Endothelial cell of umbilical vein (primary cell): ENCODE measurements around the gene CLIP4. TPM values are rescaled to one million over a fixed set of nuclear protein-coding genes. Genes with fewer than 3 reads are reported as not detected.

Experiments used
- BruUV-seq: library from RNA; stranded (reverse); fragments of 400-500 nt; replicated peaks from 2 replicates; lab custom pipeline; 2021; lab: Mats Ljungman, UMichigan
- CTCF ChIA-PET: fragments of 300-600, 350-600 bp; sonication (Branson Sonifier 250); formaldehyde crosslinking; loops from one replicate; lab custom pipeline; 2021; ENCODE audit warnings: antibody characterized with exemption, inconsistent platforms; lab: Charles Lee
- POLR2A ChIA-PET: fragments of 300-600, 350-600 bp; sonication (Branson Sonifier 250); formaldehyde crosslinking; loops from one replicate; lab custom pipeline; 2021; ENCODE audit warnings: antibody characterized with exemption, inconsistent platforms; lab: Charles Lee
- DNase-seq: peaks from one replicate; pipeline ENCODE4 v3.0.0-alpha.2; 2011; ENCODE audit warnings: low read depth, low spot score
- FAIRE-seq: peaks from 2 replicates; lab custom pipeline; 2011; peaks lifted over from hg19 to GRCh38; lab: Jason Lieb, UNC
- H2AFZ ChIP-seq: 2 replicates; pipeline ENCODE4 v1.6.0; 2012; ENCODE audit warnings: low read depth, low read length, control low read depth, inconsistent platforms
- H3K27ac ChIP-seq: 2 replicates; pipeline ENCODE4 v1.5.1; 2011; ENCODE audit warnings: low read depth, mild to moderate bottlenecking, control low read depth, low read length, moderate library complexity; ENCODE audit not compliant: insufficient read depth
- H3K27me3 ChIP-seq, 2 experiments: 2 replicates each; pipeline versions ENCODE4 v1.6.0 to v1.6.1; 2011; ENCODE audit warnings: low read length in 2 of 2, mixed read lengths in 1 of 2; ENCODE audit not compliant: control insufficient read depth in 2 of 2, insufficient read depth in 2 of 2
- H3K36me3 ChIP-seq, 2 experiments: 2 replicates in 1 of 2; 3 replicates in 1 of 2; pipeline ENCODE4 v1.5.1; 2011; ENCODE audit warnings: low read length in 2 of 2, mild to moderate bottlenecking in 1 of 2, moderate library complexity in 1 of 2; ENCODE audit not compliant: control insufficient read depth in 2 of 2, insufficient read depth in 2 of 2; ENCODE audit errors: extremely low read depth in 1 of 2
- H3K4me1 ChIP-seq: 3 replicates; pipeline ENCODE4 v1.5.1; 2011; ENCODE audit warnings: mild to moderate bottlenecking, low read length; ENCODE audit not compliant: control insufficient read depth, insufficient read depth; ENCODE audit errors: extremely low read depth
- H3K4me2 ChIP-seq: 2 replicates; pipeline ENCODE4 v1.6.1; 2011; ENCODE audit warnings: low read length, control low read depth, mixed read lengths; ENCODE audit not compliant: insufficient read depth
- H3K4me3 ChIP-seq, 3 experiments: fragments of 200-600 bp in 1 of 3; sonication (generic), shearing (Covaris generic) in 1 of 3; replicated peaks in 1 of 3; 2 replicates each; pipeline ENCODE4 v1.5.1; 2011 to 2016; ENCODE audit warnings: control low read depth in 3 of 3, low read length in 3 of 3, mild to moderate bottlenecking in 2 of 3, inconsistent platforms in 1 of 3, low read depth in 1 of 3, moderate library complexity in 1 of 3; ENCODE audit not compliant: insufficient read depth in 1 of 3
- H3K79me2 ChIP-seq: 2 replicates; pipeline ENCODE4 v1.6.0; 2012; ENCODE audit warnings: low read length, inconsistent platforms; ENCODE audit not compliant: control insufficient read depth, insufficient read depth
- H3K9ac ChIP-seq: replicated peaks from 2 replicates; pipeline ENCODE3; 2011; ENCODE audit warnings: low read length, control low read depth; ENCODE audit not compliant: insufficient read depth; ENCODE audit errors: extremely low read depth
- H3K9me1 ChIP-seq: replicated peaks from 3 replicates; pipeline ENCODE4 v1.6.0; 2011; ENCODE audit warnings: mild to moderate bottlenecking, low read length; ENCODE audit not compliant: control insufficient read depth, insufficient read depth; ENCODE audit errors: extremely low read depth
- H3K9me3 ChIP-seq: replicated peaks from 2 replicates; pipeline ENCODE4 v1.5.1; 2012; ENCODE audit warnings: low read length, inconsistent platforms; ENCODE audit not compliant: control insufficient read depth, insufficient read depth
- H4K20me1 ChIP-seq: replicated peaks from 2 replicates; pipeline ENCODE3; 2011; ENCODE audit warnings: mild to moderate bottlenecking, low read length; ENCODE audit not compliant: control insufficient read depth, insufficient read depth; ENCODE audit errors: extremely low read depth
- EZH2 ChIP-seq: IDR thresholded peaks from 2 replicates; pipeline ENCODE4 v1.6.1; 2012; ENCODE audit warnings: borderline replicate concordance, low read depth, mild to moderate bottlenecking, moderate library complexity, low read length, inconsistent platforms; ENCODE audit not compliant: severe bottlenecking
- FOS ChIP-seq: IDR thresholded peaks from 2 replicates; pipeline ENCODE4 v1.6.1; 2011; ENCODE audit warnings: mild to moderate bottlenecking, low read length, moderate library complexity, borderline replicate concordance; ENCODE audit not compliant: insufficient read depth
- GATA2 ChIP-seq: IDR thresholded peaks from 2 replicates; pipeline ENCODE4 v1.7.0; 2011; ENCODE audit warnings: low read depth, mild to moderate bottlenecking, moderate library complexity, mixed read lengths, low read length; ENCODE audit not compliant: insufficient read length, insufficient read depth
- JUN ChIP-seq: IDR thresholded peaks from 2 replicates; pipeline ENCODE4 v1.6.1; 2011; ENCODE audit warnings: borderline replicate concordance, low read depth; ENCODE audit not compliant: insufficient read length, insufficient read depth
- MYC ChIP-seq: IDR thresholded peaks from one replicate; pipeline ENCODE4 v1.6.1; 2011; ENCODE audit warnings: mild to moderate bottlenecking, low read depth, low read length
- POLR2A ChIP-seq: IDR thresholded peaks from 2 replicates; pipeline ENCODE4 v1.6.1; 2012; ENCODE audit warnings: low read depth, mild to moderate bottlenecking, control low read depth, low read length
- POLR2AphosphoS5 ChIP-seq: IDR thresholded peaks from 2 replicates; pipeline ENCODE4 v1.6.1; 2012; ENCODE audit warnings: low read depth, mild to moderate bottlenecking, control low read depth, low read length, moderate library complexity; ENCODE audit not compliant: insufficient read depth
- dilution Hi-C: fragments of 300-500 bp; cut with MboI; formaldehyde crosslinking; loops from one replicate; pipeline ENCODE4 v1.15.0; 2019; ENCODE audit warnings: low sequenced_read_pairs; ENCODE audit not compliant: extremely low pct_ligation_motif_present
- intact Hi-C: fragments of 100-400 bp; cut with micrococcal nuclease; formaldehyde crosslinking; loops from one replicate; pipeline ENCODE4 v1.10.0; 2022
- polyA plus RNA-seq, 4 experiments: library from polyadenylated mRNA; depleted of rRNA in 3 of 4; stranded (reverse) in 3 of 4; unstranded in 1 of 4; fragments of >200 nt; gene quantifications; 2 replicates each; pipeline versions ENCODE4 v1.2.1 to v1.2.3, GENCODE V29; 2011 to 2012; ENCODE audit warnings: missing spikeins in 1 of 4
- total RNA-seq: library from RNA; stranded (reverse); gene quantifications from 2 replicates; pipeline ENCODE4 v1.2.3, GENCODE V29; 2021
- TF ChIP-seq, protein P1 (sequence below), 2 donors: IDR thresholded peaks; 1 replicate in 1 of 2; 2 replicates in 1 of 2; pipeline ENCODE4 v1.5.1; 2011; ENCODE audit warnings: low read length in 2 of 2, mild to moderate bottlenecking in 2 of 2, moderate library complexity in 2 of 2, control low read depth in 1 of 2, inconsistent platforms in 1 of 2, low read depth in 1 of 2; ENCODE audit not compliant: insufficient read depth in 1 of 2; ENCODE audit errors: extremely low read depth in 1 of 2
- TF ChIP-seq, protein P2 (sequence below): IDR thresholded peaks from 2 replicates; pipeline ENCODE4 v1.6.1; 2011; ENCODE audit not compliant: insufficient read depth, insufficient read length

Gene CLIP4
- total and polyA plus RNA-seq, 2 donors (not counting 3 experiments of a cell fraction or from before 2014, with no cell fraction given), result 9.2 to 24.0 TPM

DNA sequence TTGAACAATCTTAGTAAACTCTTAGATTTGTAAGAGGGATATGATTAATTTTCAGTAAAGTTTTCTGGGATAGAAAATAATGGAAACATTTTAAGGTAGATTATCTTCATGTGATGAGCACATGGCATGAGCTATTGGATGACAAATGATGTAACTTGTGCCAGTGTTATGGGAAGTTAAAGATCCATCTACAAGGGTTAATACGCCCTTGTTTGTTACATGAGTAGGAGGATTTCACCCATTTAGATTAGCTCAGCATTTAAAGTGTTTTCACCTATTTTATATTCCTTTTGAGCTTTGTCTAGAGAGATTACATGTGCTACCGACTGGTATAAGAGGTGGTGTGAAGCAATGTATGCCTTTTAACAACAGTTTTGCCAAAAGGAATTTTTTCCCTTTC lies 5.6 kb downstream of the CLIP4 start:
- Histone ChIP-seq H4K20me1 (no peaks in the 10 kb centered on the region), H3K9ac (no peak overlapping the region), H3K27ac (no peak overlapping the region), H3K27me3 (no peaks in the 10 kb centered on the region), H3K9me1 (no peaks in the 10 kb centered on the region), H3K79me2 (peaks cover 51% of the 10 kb centered on the region), H3K4me1 (peaks cover 49% of the 10 kb centered on the region), H2AFZ (no peak overlapping the region), H3K9me3 (no peaks in the 10 kb centered on the region), H3K36me3 (peaks cover 0 to 2% of the 10 kb centered on the region in 2 experiments), H3K4me3 (no peak overlapping the region), H3K4me2 (no peak overlapping the region)
- intact Hi-C loops (no loop called here), dilution Hi-C loops (no loop called here)
- BruUV-seq, result no TSS peak
- DNase-seq (no peak), FAIRE-seq (no peak)
- TF ChIP-seq, protein P1, sequence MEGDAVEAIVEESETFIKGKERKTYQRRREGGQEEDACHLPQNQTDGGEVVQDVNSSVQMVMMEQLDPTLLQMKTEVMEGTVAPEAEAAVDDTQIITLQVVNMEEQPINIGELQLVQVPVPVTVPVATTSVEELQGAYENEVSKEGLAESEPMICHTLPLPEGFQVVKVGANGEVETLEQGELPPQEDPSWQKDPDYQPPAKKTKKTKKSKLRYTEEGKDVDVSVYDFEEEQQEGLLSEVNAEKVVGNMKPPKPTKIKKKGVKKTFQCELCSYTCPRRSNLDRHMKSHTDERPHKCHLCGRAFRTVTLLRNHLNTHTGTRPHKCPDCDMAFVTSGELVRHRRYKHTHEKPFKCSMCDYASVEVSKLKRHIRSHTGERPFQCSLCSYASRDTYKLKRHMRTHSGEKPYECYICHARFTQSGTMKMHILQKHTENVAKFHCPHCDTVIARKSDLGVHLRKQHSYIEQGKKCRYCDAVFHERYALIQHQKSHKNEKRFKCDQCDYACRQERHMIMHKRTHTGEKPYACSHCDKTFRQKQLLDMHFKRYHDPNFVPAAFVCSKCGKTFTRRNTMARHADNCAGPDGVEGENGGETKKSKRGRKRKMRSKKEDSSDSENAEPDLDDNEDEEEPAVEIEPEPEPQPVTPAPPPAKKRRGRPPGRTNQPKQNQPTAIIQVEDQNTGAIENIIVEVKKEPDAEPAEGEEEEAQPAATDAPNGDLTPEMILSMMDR (IDR thresholded peaks at IDR 0.05; ENCODE audit: extremely low read depth in 1 of 2, insufficient read depth in 1 of 2, low read depth in 1 of 2, low read length in 2 of 2), result no peak
- no peak for TF ChIP-seq JUN
- no peak for TF ChIP-seq EZH2
- no peak for TF ChIP-seq MYC
- no peak for TF ChIP-seq POLR2AphosphoS5
- TF ChIP-seq, protein P2, sequence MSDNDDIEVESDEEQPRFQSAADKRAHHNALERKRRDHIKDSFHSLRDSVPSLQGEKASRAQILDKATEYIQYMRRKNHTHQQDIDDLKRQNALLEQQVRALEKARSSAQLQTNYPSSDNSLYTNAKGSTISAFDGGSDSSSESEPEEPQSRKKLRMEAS, result no peak
- TF ChIP-seq POLR2A, result no peak
- TF ChIP-seq GATA2, result no peak
- TF ChIP-seq FOS, result no peak
- ChIA-PET CTCF (interaction anchor here (0.9 to 1.7 kb wide), 2 partner anchors 9 to 75 kb away, joined by 3 to 10 read pairs; no protein-coding TSS in a partner anchor), POLR2A (no interaction called here)
